ENCODE results near the gene NT5DC3.
A peak's percentile ranks its signal among the peaks of the same experiment; 100 is the strongest.

The NT5DC3 gene

GRCh38 chr12:103743788-103744187 is 97.2 kb downstream of the NT5DC3 start:
- DNase-seq, result no peak

- DNase-seq, result peak; percentile 84
Observed at GRCh38 chr12:103742349-103742932, 98.6 kb downstream of the NT5DC3 start.

- DNase-seq, result no peak
Observed at GRCh38 chr12:103737881-103738280, 103.2 kb downstream of the NT5DC3 start.

- DNase-seq, result no peak
Observed at GRCh38 chr12:103736572-103736971, 104.5 kb downstream of the NT5DC3 start.

- no peak for DNase-seq
Observed at GRCh38 chr12:103735291-103735690, 105.7 kb downstream of the NT5DC3 start.

GRCh38 chr12:103734863-103735262 is 106.2 kb downstream of the NT5DC3 start:
- DNase-seq, result no peak

- no peak for DNase-seq
Observed at GRCh38 chr12:103731539-103731938, 109.5 kb downstream of the NT5DC3 start.

DNA sequence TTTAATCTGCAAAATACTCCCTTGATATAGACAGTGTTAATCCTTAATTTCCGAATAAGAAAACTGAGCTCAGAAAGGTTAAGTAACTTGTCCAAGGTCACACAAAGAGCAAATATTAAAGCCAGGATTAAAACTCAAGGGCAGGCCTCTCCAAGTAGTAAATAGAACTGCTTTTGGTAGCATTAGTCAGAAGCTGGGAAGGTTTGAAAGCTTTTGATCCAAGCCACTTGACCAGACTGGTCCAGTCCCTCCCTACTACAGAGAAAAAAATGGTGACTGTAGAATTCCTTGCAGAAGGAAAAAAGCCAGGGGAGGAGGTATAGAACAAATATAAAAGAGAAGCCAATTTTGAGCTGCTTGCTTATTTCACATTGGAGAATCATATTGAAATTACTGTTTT is 111.5 kb downstream of the NT5DC3 start:
- no peak for DNase-seq

- DNase-seq, result no peak
Observed at GRCh38 chr12:103728323-103728722, 112.7 kb downstream of the NT5DC3 start.

DNA sequence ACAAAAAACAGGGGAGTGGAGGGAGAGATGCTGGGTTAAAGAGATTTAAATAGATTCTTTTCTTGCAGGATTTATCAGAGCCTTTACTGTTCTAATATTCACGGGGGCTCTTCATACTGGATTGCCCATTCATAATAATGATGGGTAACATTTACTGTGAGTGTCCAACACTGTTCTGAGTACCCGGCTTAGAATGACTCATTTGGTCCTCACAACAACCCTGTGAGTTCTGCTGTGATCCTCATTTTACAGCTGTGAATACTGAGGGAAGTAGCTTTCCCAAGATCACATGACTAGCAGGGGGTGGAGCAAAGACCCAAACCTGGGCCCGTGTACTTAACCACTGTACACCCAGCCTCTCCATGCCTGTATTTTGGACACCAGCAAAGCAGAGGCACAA is 113.4 kb downstream of the NT5DC3 start:
- DNase-seq, result no peak

DNA sequence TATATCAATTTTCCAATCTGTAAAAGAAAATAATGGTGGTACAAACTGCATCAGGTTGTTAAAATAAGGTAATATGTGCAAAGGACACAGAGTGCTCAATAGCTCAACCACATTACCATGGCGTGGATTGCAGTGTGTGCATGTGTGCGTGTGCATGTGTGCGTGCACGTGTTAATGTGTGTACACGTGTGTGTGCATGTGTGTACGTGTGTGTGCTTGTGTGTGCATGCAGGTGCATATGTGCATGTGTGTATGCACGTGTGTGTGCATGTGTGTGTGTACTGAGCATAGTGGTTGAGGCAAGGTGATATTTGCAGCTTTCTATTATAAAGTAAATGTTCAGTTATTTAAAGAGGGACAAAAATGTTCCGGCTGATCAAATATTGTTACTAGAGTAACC is 115.6 kb downstream of the NT5DC3 start:
- DNase-seq, result no peak

Data from NCI-H1092 treated with DMSO at 0.1 percent for 48 hours (cell line).